Stimulated activated naive CD8-positive, alpha-beta T cell treated with anti-CD3 and anti-CD28 coated beads, Interleukin-15, amount 100 ng/mL, for 72 hours (primary cell): ENCODE measurements around the gene RGS4.

ENCODE experiments used
- ATAC-seq: fragments of 150-1000 bp; cut with Tn5 transposase; 2 replicates; pipeline ENCODE4 v1.10.0; 2021; ENCODE audit warnings: mild to moderate bottlenecking, moderate library complexity
- DNase-seq, 2 donors: peaks; one replicate each; pipeline ENCODE4 v3.0.0; 2021 to 2022
- H3K27ac Mint-ChIP-seq, 2 donors: one replicate each; pipeline ENCODE4 v1.8.0; 2022; ENCODE audit warnings: mild to moderate bottlenecking in 2 of 2, mixed read lengths in 2 of 2, moderate library complexity in 2 of 2
- H3K27me3 Mint-ChIP-seq: one replicate; pipeline ENCODE4 v1.8.0; 2022; ENCODE audit warnings: mixed read lengths
- H3K4me1 Mint-ChIP-seq: one replicate; pipeline ENCODE4 v1.8.0; 2022; ENCODE audit warnings: mild to moderate bottlenecking, mixed read lengths
- H3K4me3 Mint-ChIP-seq, 2 donors: one replicate each; pipeline ENCODE4 v1.8.0; 2022; ENCODE audit warnings: mild to moderate bottlenecking in 2 of 2, mixed read lengths in 2 of 2, moderate library complexity in 1 of 2
- H3K9me3 Mint-ChIP-seq, 2 donors: one replicate each; pipeline ENCODE4 v1.8.0; 2022; ENCODE audit warnings: mixed read lengths in 2 of 2

The RGS4 gene

DNA sequence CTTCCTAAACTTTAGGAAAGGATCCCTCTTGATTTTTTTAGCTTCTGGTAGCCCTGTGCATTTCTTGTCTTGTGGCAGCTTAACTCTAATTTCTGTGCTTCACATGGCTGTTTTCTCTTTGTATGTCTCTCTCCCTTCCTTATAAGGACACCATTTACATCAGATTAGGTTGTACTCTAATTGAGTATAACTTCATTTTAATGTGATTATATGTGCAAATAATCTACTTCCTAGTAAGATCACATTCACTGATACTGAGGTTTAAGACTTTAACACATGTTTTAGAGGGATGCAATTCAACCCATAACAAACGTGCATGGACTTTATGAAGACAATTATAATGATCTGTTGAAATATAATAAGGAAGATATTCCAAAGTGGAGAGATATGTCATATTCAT, 46.7 kb downstream of the RGS4 start:
- Mint-ChIP-seq H3K27me3 (no peaks in the 10 kb centered on the region), H3K27ac (no peak overlapping the region), H3K4me1 (no peaks in the 10 kb centered on the region), H3K4me3 (no peak overlapping the region), H3K9me3 (no peaks in the 10 kb centered on the region)
- ATAC-seq = no peak
- no peak for DNase-seq

DNA sequence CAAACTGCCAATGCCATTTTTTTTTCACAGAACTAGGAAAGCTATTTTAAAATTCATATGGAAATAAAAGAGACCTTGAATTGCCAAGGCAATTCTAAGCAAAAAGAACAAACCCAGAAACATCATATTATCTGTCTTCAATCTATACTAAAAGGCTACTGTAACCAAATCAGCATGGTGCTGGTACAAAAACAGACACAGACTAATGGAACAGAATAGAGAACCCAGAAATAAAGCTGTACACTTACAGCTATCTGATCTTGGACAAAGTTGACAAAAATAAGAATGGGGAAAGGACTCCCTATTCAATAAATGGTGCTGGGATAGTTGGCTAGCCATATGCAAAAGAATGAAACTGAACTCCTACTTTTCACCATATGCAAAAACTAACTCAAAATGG, 50.5 kb downstream of the RGS4 start:
- H3K27ac Mint-ChIP-seq = no peak overlapping the region
- DNase-seq (no peak), ATAC-seq (no peak)
- H3K4me1 Mint-ChIP-seq = no peaks in the 10 kb centered on the region
- peaks cover 9% of the 10 kb centered on the region for H3K27me3 Mint-ChIP-seq
- H3K4me3 Mint-ChIP-seq = no peak overlapping the region
- H3K9me3 Mint-ChIP-seq = no peaks in the 10 kb centered on the region

DNA sequence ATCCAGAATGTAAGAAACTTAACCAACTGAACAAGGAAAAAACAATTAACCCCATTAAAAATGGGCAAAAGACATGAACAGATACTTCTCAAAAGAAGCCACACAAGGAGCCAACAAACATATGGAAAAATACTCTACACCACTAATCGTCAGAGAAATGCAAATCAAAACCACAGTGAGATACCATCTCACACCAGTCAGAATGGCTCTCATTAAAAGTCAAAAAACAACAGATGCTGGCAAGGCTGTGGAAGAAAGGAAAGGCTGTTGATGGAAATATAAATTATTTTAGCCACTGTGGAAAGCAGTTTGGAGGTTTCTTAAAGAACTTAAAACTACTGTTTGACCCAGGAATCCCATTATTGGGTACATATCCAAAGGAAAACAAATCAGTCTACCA, 51.2 kb downstream of the RGS4 start:
- H3K27me3 Mint-ChIP-seq = peaks cover 15% of the 10 kb centered on the region
- ATAC-seq = no peak
- H3K4me3 Mint-ChIP-seq = no peak overlapping the region
- no peak for DNase-seq
- no peaks in the 10 kb centered on the region for H3K4me1 Mint-ChIP-seq
- no peak overlapping the region for H3K27ac Mint-ChIP-seq
- H3K9me3 Mint-ChIP-seq = no peaks in the 10 kb centered on the region

DNA sequence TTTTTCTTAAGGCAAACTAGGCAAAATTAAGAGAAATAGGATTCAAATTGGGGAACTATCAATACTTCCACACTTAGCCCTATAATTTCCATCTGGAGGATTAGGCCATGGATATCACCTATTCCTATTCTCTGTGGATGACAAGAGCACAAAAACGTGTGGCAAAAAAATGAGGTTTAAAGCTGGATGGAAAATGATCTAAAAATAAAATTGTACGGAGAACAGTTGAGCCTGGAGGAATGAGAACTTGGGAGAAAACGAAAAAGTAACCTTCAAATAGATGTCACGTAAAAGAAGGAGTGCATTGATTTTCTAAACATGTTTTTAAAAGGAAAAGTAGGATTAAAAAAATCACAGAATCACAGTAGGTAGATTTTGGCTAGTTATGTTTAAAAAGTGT, 55.7 kb downstream of the RGS4 start:
- Mint-ChIP-seq H3K9me3 (no peaks in the 10 kb centered on the region), H3K27ac (no peak overlapping the region), H3K27me3 (peaks cover 29% of the 10 kb centered on the region), H3K4me3 (no peak overlapping the region), H3K4me1 (no peaks in the 10 kb centered on the region)
- ATAC-seq = no peak
- no peak for DNase-seq
